HCT116 (cell line): Measurements from ENCODE around the gene DUOXA1. TPM values are rescaled to one million over a fixed set of nuclear protein-coding genes. Genes with fewer than 3 reads are reported as not detected.

ENCODE experiments used
- ATAC-seq: fragments of 200-7000 bp; cut with Tn5 transposase; 2 replicates; pipeline ENCODE4 v1.9.1; 2020; ENCODE audit warnings: mild to moderate bottlenecking, moderate library complexity
- BruUV-seq: library from RNA; stranded (reverse); fragments of 400-500 nt; replicated peaks from 2 replicates; lab custom pipeline; 2021; lab: Mats Ljungman, UMichigan
- CTCF ChIA-PET: fragments of 300-600 bp; sonication (Branson Sonifier 250); formaldehyde crosslinking; loops from one replicate; lab custom pipeline; 2021; ENCODE audit warnings: antibody characterized with exemption; lab: Charles Lee
- POLR2A ChIA-PET: fragments of 300-600, 350-600 bp; sonication (Branson Sonifier 250); formaldehyde crosslinking; loops from one replicate; lab custom pipeline; 2021; ENCODE audit warnings: antibody characterized with exemption; lab: Charles Lee
- RAD21 ChIA-PET, 2 experiments: fragments of 300-600 bp; sonication (Branson Sonifier 250); formaldehyde crosslinking; loops; one replicate each; lab custom pipeline; 2023; ENCODE audit warnings: low total read pairs in 2 of 2; ENCODE audit not compliant: uncharacterized antibody in 2 of 2, unreplicated experiment in 2 of 2, low non-redundant PET in 1 of 2; lab: Charles Lee
- DNase-seq: peaks from one replicate; pipeline ENCODE4 v3.0.0-alpha.2; 2010; ENCODE audit warnings: low read depth, low spot score
- H2AFZ ChIP-seq: fragments of 200-600 bp; shearing (Covaris generic), sonication (generic); 2 replicates; pipeline ENCODE4 v1.6.1; 2017; ENCODE audit warnings: low read depth, mixed run types, mixed read lengths, antibody characterized with exemption, low read length; ENCODE audit not compliant: poor library complexity, severe bottlenecking
- H3K27ac ChIP-seq: 2 replicates; pipeline ENCODE4 v1.5.1; 2012; ENCODE audit warnings: low read depth, low read length
- H3K27me3 ChIP-seq: fragments of 200-600 bp; sonication (generic); 2 replicates; pipeline ENCODE4 v1.6.1; 2016; ENCODE audit warnings: mixed run types, low read length, mixed read lengths; ENCODE audit not compliant: insufficient read depth
- H3K36me3 ChIP-seq, 2 experiments: fragments of 200-500 bp in 1 of 2; fragments of 200-600 bp in 1 of 2; sonication (Bioruptor generic) in 1 of 2; sonication (generic) in 1 of 2; 2 replicates each; pipeline versions ENCODE4 v1.5.1 to v1.6.1; 2014 to 2016; ENCODE audit warnings: low read length in 2 of 2, inconsistent platforms in 1 of 2, mixed read lengths in 1 of 2, mixed run types in 1 of 2; ENCODE audit not compliant: insufficient read depth in 2 of 2, control insufficient read depth in 1 of 2
- H3K4me1 ChIP-seq, 2 experiments: fragments of 200-600 bp in 1 of 2; sonication (generic) in 1 of 2; 2 replicates each; pipeline versions ENCODE4 v1.5.1 to v1.6.1; 2012 to 2017; ENCODE audit warnings: low read length in 2 of 2, inconsistent platforms in 1 of 2, mild to moderate bottlenecking in 1 of 2, mixed read lengths in 1 of 2, mixed run types in 1 of 2, moderate library complexity in 1 of 2; ENCODE audit not compliant: insufficient read depth in 2 of 2, control insufficient read depth in 1 of 2
- H3K4me2 ChIP-seq: fragments of 200-600 bp; sonication (generic); 2 replicates; pipeline ENCODE4 v1.6.1; 2017; ENCODE audit warnings: mixed run types, low read length, mixed read lengths
- H3K4me3 ChIP-seq, 2 experiments: fragments of 200-600 bp in 1 of 2; sonication (generic) in 1 of 2; replicated peaks in 1 of 2; 2 replicates each; pipeline ENCODE4 v1.5.1; 2011 to 2016; ENCODE audit warnings: low read length in 2 of 2, control low read depth in 1 of 2, low read depth in 1 of 2, mild to moderate bottlenecking in 1 of 2, mixed read lengths in 1 of 2, mixed run types in 1 of 2
- H3K79me2 ChIP-seq: fragments of 200-600 bp; sonication (generic); 2 replicates; pipeline ENCODE4 v1.6.1; 2017; ENCODE audit warnings: mild to moderate bottlenecking, mixed run types, low read length, moderate library complexity, mixed read lengths; ENCODE audit not compliant: insufficient read depth
- H3K9ac ChIP-seq: fragments of 200-600 bp; sonication (generic); 2 replicates; pipeline ENCODE4 v1.6.1; 2016; ENCODE audit warnings: low read length, mixed read lengths
- H3K9me2 ChIP-seq: fragments of 200-600 bp; sonication (generic), shearing (Covaris generic); 2 replicates; pipeline ENCODE4 v1.6.1; 2017; ENCODE audit warnings: mixed run types, mild to moderate bottlenecking, moderate library complexity; ENCODE audit not compliant: insufficient read depth
- H3K9me3 ChIP-seq, 2 experiments: fragments of 200-500 bp in 1 of 2; fragments of 200-600 bp in 1 of 2; sonication (Bioruptor generic) in 1 of 2; sonication (generic) in 1 of 2; 2 replicates each; pipeline ENCODE4 v1.6.1; 2014 to 2017; ENCODE audit warnings: low read length in 2 of 2, mixed read lengths in 2 of 2, inconsistent platforms in 1 of 2, low read depth in 1 of 2, mild to moderate bottlenecking in 1 of 2, mixed run types in 1 of 2, moderate library complexity in 1 of 2; ENCODE audit not compliant: control insufficient read depth in 1 of 2, insufficient read depth in 1 of 2
- H4K20me1 ChIP-seq: fragments of 200-600 bp; sonication (generic), shearing (Covaris generic); 2 replicates; pipeline ENCODE4 v1.6.1; 2017; ENCODE audit warnings: mixed run types, mild to moderate bottlenecking, moderate library complexity; ENCODE audit not compliant: insufficient read depth
- ATF3 ChIP-seq: IDR thresholded peaks from 2 replicates; pipeline ENCODE4 v1.6.1; 2012
- CBX3 ChIP-seq: IDR thresholded peaks from 2 replicates; pipeline ENCODE4 v1.6.1; 2012; ENCODE audit warnings: low read depth
- CEBPB ChIP-seq: IDR thresholded peaks from 2 replicates; pipeline ENCODE4 v1.6.1; 2012; ENCODE audit warnings: low read depth
- CTCF ChIP-seq, 3 experiments: fragments of 200-600 bp in 1 of 3; sonication (generic) in 1 of 3; IDR thresholded peaks in 2 of 3; conservative IDR thresholded peaks in 1 of 3; 2 replicates each; pipeline ENCODE4 v1.5.1; 2012 to 2017; ENCODE audit warnings: low read depth in 2 of 3, low read length in 2 of 3, antibody characterized with exemption in 1 of 3, borderline replicate concordance in 1 of 3, control low read depth in 1 of 3, mild to moderate bottlenecking in 1 of 3, mixed read lengths in 1 of 3, mixed run types in 1 of 3, moderate library complexity in 1 of 3; ENCODE audit not compliant: insufficient read depth in 1 of 3
- ELF1 ChIP-seq: IDR thresholded peaks from 2 replicates; pipeline ENCODE4 v1.6.1; 2012; ENCODE audit warnings: low read depth, borderline replicate concordance
- EZH2 ChIP-seq: fragments of 200-600 bp; sonication (generic); IDR thresholded peaks from 2 replicates; pipeline ENCODE4 v1.6.1; 2017; ENCODE audit warnings: antibody characterized with exemption, mixed run types
- EZH2phosphoT487 ChIP-seq: fragments of 200-600 bp; IDR thresholded peaks from 2 replicates; pipeline ENCODE4 v1.6.1; 2018; ENCODE audit warnings: antibody characterized with exemption, borderline replicate concordance
- FOSL1 ChIP-seq: IDR thresholded peaks from 2 replicates; pipeline ENCODE4 v1.6.1; 2012; ENCODE audit warnings: low read depth
- JUND ChIP-seq: IDR thresholded peaks from 2 replicates; pipeline ENCODE4 v1.6.1; 2012
- MAX ChIP-seq: IDR thresholded peaks from 2 replicates; pipeline ENCODE4 v1.6.1; 2012
- POLR2A ChIP-seq: IDR thresholded peaks from 2 replicates; pipeline ENCODE4 v1.7.0; 2011; ENCODE audit warnings: borderline replicate concordance; ENCODE audit not compliant: insufficient read depth, insufficient read length; ENCODE audit errors: extremely low read depth
- POLR2AphosphoS5 ChIP-seq: IDR thresholded peaks from 2 replicates; pipeline ENCODE4 v1.6.1; 2011; ENCODE audit warnings: mild to moderate bottlenecking, low read depth, low read length, moderate library complexity
- RAD21 ChIP-seq: IDR thresholded peaks from 2 replicates; pipeline ENCODE4 v1.6.1; 2012; ENCODE audit warnings: low read depth, mild to moderate bottlenecking
- REST ChIP-seq: IDR thresholded peaks from 2 replicates; pipeline ENCODE4 v1.6.1; 2012; ENCODE audit warnings: low read depth
- SIN3A ChIP-seq: IDR thresholded peaks from 2 replicates; pipeline ENCODE4 v1.6.1; 2012; ENCODE audit warnings: low read depth
- SP1 ChIP-seq: IDR thresholded peaks from 2 replicates; pipeline ENCODE4 v1.6.1; 2012; ENCODE audit warnings: low read depth
- SRF ChIP-seq: IDR thresholded peaks from 2 replicates; pipeline ENCODE4 v1.6.1; 2012; ENCODE audit warnings: low read depth
- TCF7L2 ChIP-seq: IDR thresholded peaks from 2 replicates; pipeline ENCODE4 v1.7.0; 2011; ENCODE audit warnings: borderline replicate concordance, inconsistent platforms; ENCODE audit not compliant: insufficient read depth, insufficient read length; ENCODE audit errors: extremely low read depth
- YY1 ChIP-seq: IDR thresholded peaks from 2 replicates; pipeline ENCODE4 v1.6.1; 2011; ENCODE audit warnings: low read length, low read depth, moderate library complexity, mild to moderate bottlenecking; ENCODE audit not compliant: insufficient replicate concordance; ENCODE audit errors: extremely low read depth
- ZNF274 ChIP-seq: fragments of 200-500 bp; sonication (Bioruptor generic); IDR thresholded peaks from 2 replicates; pipeline ENCODE4 v1.6.1; 2014; ENCODE audit warnings: mild to moderate bottlenecking, low read depth, low read length, inconsistent platforms
- intact Hi-C: fragments of 100-400 bp; cut with micrococcal nuclease; formaldehyde crosslinking; loops from 2 replicates; pipeline ENCODE4 v1.10.0; 2022
- total RNA-seq: library from RNA; stranded (reverse); gene quantifications from one replicate; pipeline ENCODE4 v1.2.1, GENCODE V29; 2021; ENCODE audit not compliant: unreplicated experiment

Gene DUOXA1
- total RNA-seq, 1 experiment from 2014 or later = 2.3 TPM

- CTCF ChIA-PET = interaction anchor here (1.0 to 1.9 kb wide), 9 partner anchors 8 to 475 kb away, joined by 3 to 60 read pairs (median 9); partner anchors contain the start of genes DUOX1 and DUOXA1
These were observed 10.7 kb downstream of the DUOXA1 start for GRCh38 chr15:45118996-45119395.

More at GRCh38 chr15:45118996-45119395, 10.7 kb downstream of the DUOXA1 start:
- no peaks in the 10 kb centered on the region for H3K9me3 ChIP-seq
- no peak for TF ChIP-seq SRF
- TF ChIP-seq TCF7L2 = no peak
- no peak for TF ChIP-seq ELF1
- no peak for TF ChIP-seq EZH2
- TF ChIP-seq CBX3 = no peak
- TF ChIP-seq RAD21 = no peak
- TF ChIP-seq MAX = no peak
- TF ChIP-seq ZNF274 = no peak
- TF ChIP-seq JUND = no peak
- no peak for TF ChIP-seq CTCF (IDR thresholded peaks at IDR 0.05 in 2 of 3, conservative IDR thresholded peaks at IDR 0.05 in 1 of 3; ENCODE audit: borderline replicate concordance in 1 of 3, insufficient read depth in 1 of 3, low read depth in 2 of 3, low read length in 2 of 3)
- no peak for TF ChIP-seq YY1
- no peak for TF ChIP-seq EZH2phosphoT487
- TF ChIP-seq CEBPB = no peak
- TF ChIP-seq REST = no peak
- no peak for TF ChIP-seq FOSL1
- TF ChIP-seq ATF3 = no peak
- TF ChIP-seq SIN3A = no peak
- no peak for TF ChIP-seq POLR2AphosphoS5
- no peak for TF ChIP-seq SP1
- TF ChIP-seq POLR2A = no peak
- RAD21 ChIA-PET = no interaction called here
- intact Hi-C loops = no loop called here
- ATAC-seq (no peak), DNase-seq (no peak)
- H3K4me2 ChIP-seq = no peak overlapping the region
- no TSS peak for BruUV-seq
- no peak overlapping the region for H2AFZ ChIP-seq
- H3K36me3 ChIP-seq = no peaks in the 10 kb centered on the region
- H3K27me3 ChIP-seq = no peaks in the 10 kb centered on the region
- H3K9ac ChIP-seq = no peak overlapping the region
- no peaks in the 10 kb centered on the region for H3K9me2 ChIP-seq
- no peaks in the 10 kb centered on the region for H3K79me2 ChIP-seq
- peaks cover 2 to 16% of the 10 kb centered on the region in 2 experiments; a peak in 3 of 4 replicates for H3K4me1 ChIP-seq
- no peaks in the 10 kb centered on the region for H4K20me1 ChIP-seq
- POLR2A ChIA-PET = no interaction called here
- no peak overlapping the region for H3K27ac ChIP-seq
- no peak overlapping the region for H3K4me3 ChIP-seq
